ENCODE measurements around the gene ADGRA1. TPM values are rescaled to one million over a fixed set of nuclear protein-coding genes. Genes with fewer than 3 reads are reported as not detected.

ADGRA1 gene
- total and polyA plus RNA-seq, 7 donors, result 0.05 to 0.84 (median 0.08) TPM; not detected in 2

- peaks cover 0 to 43% (median 25%) of the 10 kb centered on the region in 3 donors for H3K27me3 ChIP-seq (ENCODE audit: insufficient read depth in 3 of 3, low read length in 2 of 3)
- H3K4me3 ChIP-seq, result no peak overlapping the region
- 88 to 91% (median 90%) methylated on average over 25 of the region's 25 CpGs for WGBS, 3 donors
- intact Hi-C loops (cut with DNase I), result no loop called here
- H3K9me3 ChIP-seq, result no peaks in the 10 kb centered on the region
- H3K27ac ChIP-seq, result no peak overlapping the region
- no peak for ATAC-seq
- peak in 1 of 2 donors; percentile 9 for DNase-seq
- TF ChIP-seq, protein P1, sequence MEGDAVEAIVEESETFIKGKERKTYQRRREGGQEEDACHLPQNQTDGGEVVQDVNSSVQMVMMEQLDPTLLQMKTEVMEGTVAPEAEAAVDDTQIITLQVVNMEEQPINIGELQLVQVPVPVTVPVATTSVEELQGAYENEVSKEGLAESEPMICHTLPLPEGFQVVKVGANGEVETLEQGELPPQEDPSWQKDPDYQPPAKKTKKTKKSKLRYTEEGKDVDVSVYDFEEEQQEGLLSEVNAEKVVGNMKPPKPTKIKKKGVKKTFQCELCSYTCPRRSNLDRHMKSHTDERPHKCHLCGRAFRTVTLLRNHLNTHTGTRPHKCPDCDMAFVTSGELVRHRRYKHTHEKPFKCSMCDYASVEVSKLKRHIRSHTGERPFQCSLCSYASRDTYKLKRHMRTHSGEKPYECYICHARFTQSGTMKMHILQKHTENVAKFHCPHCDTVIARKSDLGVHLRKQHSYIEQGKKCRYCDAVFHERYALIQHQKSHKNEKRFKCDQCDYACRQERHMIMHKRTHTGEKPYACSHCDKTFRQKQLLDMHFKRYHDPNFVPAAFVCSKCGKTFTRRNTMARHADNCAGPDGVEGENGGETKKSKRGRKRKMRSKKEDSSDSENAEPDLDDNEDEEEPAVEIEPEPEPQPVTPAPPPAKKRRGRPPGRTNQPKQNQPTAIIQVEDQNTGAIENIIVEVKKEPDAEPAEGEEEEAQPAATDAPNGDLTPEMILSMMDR (IDR thresholded peaks at IDR 0.05), result no peak
- no peaks in the 10 kb centered on the region for H3K36me3 ChIP-seq (ENCODE audit: insufficient read depth in 1 of 2, low read depth in 1 of 2)
- H3K4me1 ChIP-seq, result no peaks in the 10 kb centered on the region
Observed at GRCh38 chr10:133075346-133076137, 12.2 kb upstream of the ADGRA1 start.

DNA sequence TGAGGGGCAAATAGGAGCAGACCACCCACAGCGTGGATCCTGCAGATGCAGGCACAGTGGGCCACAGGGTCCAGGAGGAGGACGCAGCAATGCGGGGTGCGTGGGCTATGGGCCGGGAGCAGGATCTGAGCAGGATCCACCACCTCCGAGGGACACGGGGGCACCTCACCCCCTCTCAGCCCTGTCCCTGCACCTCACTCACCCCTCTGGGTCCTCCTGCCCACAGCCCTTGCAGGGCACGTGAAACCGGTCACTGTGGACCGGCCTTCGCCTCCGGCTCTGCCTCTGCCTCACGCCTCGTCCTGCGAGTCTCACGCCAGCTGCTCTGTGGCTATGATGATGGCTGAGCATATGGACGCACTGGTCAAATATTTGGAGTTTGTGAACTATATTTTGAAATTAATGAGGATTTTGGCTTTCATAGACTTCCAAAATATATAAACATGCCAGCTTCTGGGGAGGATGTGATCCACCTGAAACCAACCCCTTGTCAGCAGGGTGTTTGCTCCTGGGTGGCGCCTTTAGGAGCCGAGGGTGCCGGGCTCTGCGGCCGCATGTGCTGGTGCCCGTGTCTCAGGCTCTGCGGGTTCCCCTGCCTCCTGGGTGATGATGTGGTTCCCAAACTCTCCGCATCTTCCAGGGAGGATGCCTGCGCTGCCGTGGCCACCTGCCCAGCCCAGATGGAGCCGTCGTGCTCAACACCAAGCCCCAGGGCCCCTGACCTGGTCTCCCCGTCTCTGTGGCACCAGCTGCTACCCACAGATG is 11.3 kb upstream of the ADGRA1 start:
- ATAC-seq (no peak), DNase-seq (no peak)
- no peaks in the 10 kb centered on the region for H3K36me3 ChIP-seq (ENCODE audit: insufficient read depth in 1 of 2, low read depth in 1 of 2)
- intact Hi-C loops (cut with DNase I), result no loop called here
- 87 to 90% (median 89%) methylated on average over 30 of the region's 30 CpGs for WGBS, 3 donors
- TF ChIP-seq, protein P1 (IDR thresholded peaks at IDR 0.05), result no peak
- no peaks in the 10 kb centered on the region for H3K4me1 ChIP-seq
- peaks cover 0 to 46% (median 25%) of the 10 kb centered on the region in 3 donors for H3K27me3 ChIP-seq (ENCODE audit: insufficient read depth in 3 of 3, low read length in 2 of 3)
- no peaks in the 10 kb centered on the region for H3K9me3 ChIP-seq
- no peak overlapping the region for H3K4me3 ChIP-seq
- H3K27ac ChIP-seq, result no peak overlapping the region

GRCh38 chr10:133079836-133080682 is 7.7 kb upstream of the ADGRA1 start:
- ATAC-seq, result peak in 1 of 4 donors; percentile 41
- Histone ChIP-seq H3K27ac (no peak overlapping the region), H3K27me3 (ENCODE audit: insufficient read depth in 3 of 3, low read length in 2 of 3) (peaks cover 0 to 69% (median 15%) of the 10 kb centered on the region in 3 donors), H3K9me3 (no peaks in the 10 kb centered on the region), H3K4me1 (no peaks in the 10 kb centered on the region), H3K4me3 (no peak overlapping the region), H3K36me3 (ENCODE audit: insufficient read depth in 1 of 2, low read depth in 1 of 2) (no peaks in the 10 kb centered on the region)
- DNase-seq, result no peak
- TF ChIP-seq, protein P1 (IDR thresholded peaks at IDR 0.05), result no peak
- 23 to 26% (median 25%) methylated on average over 39 of the region's 39 CpGs for WGBS, 3 donors
- intact Hi-C loops (cut with DNase I), result no loop called here

- TF ChIP-seq, protein P1 (IDR thresholded peaks at IDR 0.05), result no peak
- Histone ChIP-seq H3K4me1 (no peaks in the 10 kb centered on the region), H3K36me3 (ENCODE audit: insufficient read depth in 1 of 2, low read depth in 1 of 2) (no peaks in the 10 kb centered on the region), H3K27ac (no peak overlapping the region), H3K27me3 (ENCODE audit: insufficient read depth in 3 of 3, low read length in 2 of 3) (peaks cover 0 to 69% (median 15%) of the 10 kb centered on the region in 3 donors), H3K9me3 (no peaks in the 10 kb centered on the region), H3K4me3 (no peak overlapping the region)
- DNase-seq (no peak), ATAC-seq (no peak)
- 18 to 25% (median 25%) methylated on average over 7 of the region's 7 CpGs for WGBS, 3 donors
- intact Hi-C loops (cut with DNase I), result no loop called here
Observed at GRCh38 chr10:133080683-133081040, 7.1 kb upstream of the ADGRA1 start.

Measured in psoas muscle (tissue), 8 donors.